Activated CD4-positive, alpha-beta T cell treated with anti-CD3 and anti-CD28 coated beads, Interleukin-10, Interleukin-2, amounts not matched to agents 100 ng/mL and 50 ng/mL, durations not matched to agents 16 hours and 8 hours (primary cell): ENCODE results near the gene OR2T33.
A peak's percentile ranks its signal among the peaks of the same experiment; 100 is the strongest.
"Not testable (repeated sequence)": the region's sequence is repeated elsewhere in the genome, so short reads cannot be mapped to it uniquely, and the experiment has no call there.

Experiments
- DNase-seq: peaks from one replicate; pipeline ENCODE4 v3.0.0-alpha.2; 2020

The OR2T33 gene, protein sequence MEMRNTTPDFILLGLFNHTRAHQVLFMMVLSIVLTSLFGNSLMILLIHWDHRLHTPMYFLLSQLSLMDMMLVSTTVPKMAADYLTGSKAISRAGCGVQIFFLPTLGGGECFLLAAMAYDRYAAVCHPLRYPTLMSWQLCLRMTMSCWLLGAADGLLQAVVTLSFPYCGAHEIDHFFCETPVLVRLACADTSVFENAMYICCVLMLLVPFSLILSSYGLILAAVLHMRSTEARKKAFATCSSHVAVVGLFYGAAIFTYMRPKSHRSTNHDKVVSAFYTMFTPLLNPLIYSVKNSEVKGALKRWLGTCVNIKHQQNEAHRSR

DNA sequence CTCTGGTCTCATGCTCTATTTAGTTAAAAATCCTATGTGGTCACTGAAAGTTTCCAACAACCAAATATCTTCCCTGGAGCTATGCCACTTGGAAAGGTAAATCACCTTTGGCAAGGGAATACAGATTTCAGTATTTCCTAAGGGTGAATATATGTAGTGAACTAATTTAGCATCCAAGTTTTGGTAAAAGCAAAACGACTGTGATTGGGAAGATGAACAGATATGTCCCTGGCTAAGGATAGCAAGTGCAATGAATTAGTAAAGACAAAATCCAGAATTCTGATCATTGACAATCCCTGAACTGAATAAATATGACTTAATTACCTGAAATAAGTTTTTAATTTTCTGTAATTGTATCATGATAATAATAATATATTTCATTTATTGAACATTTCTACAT, at the start of gene OR2T33:
TSS of gene OR2T33 (minus strand) at position 101 of the 400 bp plus-strand sequence. CDS start 4,162 bp downstream, outside the sequence.
- DNase-seq: no peak

DNA sequence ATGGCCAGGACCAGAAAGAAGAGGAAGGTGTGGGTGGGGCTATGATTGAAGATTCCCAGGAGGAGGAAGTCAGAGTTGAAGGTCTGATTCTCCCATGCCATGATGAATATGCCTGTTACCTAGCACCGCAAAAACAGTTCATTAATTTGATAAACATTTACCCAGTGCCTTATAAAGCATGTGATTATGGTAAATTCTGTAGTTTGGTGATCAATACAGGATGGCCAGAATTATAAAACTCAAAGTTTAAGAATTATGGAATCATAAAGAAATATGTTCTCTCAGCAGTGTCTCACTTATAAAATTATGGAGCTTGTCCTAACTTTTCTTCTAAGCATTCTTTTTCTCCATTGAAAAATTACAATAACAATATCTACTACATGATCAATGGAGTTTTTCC, 46.7 kb upstream of the OR2T33 start, which contains the start of gene OR2M7:
TSS of gene OR2M7 (minus strand) at position 101 of the 400 bp plus-strand sequence. CDS start at position 101, 0 bp downstream.
- DNase-seq: no peak

DNA sequence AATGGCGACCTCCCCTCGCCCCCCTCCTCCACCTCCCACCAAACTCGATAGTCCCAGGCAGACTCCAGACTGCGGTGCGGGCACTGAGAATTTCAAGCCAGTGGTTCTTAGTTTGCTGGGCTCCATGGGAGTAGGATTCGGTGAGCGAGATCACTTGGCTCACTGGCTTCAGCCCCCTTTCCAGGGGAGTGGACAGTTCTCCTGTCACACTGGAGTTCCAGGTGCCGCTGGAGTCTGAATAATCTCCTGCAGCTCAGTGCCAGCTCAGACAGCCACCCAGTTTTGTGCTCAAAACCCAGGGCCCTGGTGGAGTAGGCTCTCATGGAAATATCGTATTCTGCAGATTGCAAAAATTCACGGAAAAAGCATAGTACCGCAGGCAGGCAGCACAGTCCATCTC, 39.0 kb upstream of the OR2T33 start:
- DNase-seq: no peak

DNA sequence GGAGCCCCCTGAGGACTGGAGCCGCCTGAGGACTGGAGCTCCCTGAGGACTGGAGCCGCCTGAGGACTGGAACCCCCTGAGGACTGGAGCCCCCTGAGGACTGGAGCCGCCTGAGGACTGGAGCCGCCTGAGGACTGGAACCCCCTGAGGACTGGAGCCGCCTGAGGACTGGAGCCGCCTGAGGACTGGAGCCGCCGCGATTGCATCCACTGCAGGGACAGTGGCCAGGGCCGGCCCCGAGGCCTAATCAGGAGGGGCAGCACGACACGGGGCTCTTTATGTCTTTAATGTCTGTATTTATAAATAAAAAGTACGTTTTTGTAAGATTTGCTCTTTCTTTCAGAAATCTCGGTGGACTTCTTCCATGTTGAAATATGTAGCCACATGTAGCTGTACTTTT, 29.0 kb upstream of the OR2T33 start:
- not testable (repeated sequence) for DNase-seq

DNA sequence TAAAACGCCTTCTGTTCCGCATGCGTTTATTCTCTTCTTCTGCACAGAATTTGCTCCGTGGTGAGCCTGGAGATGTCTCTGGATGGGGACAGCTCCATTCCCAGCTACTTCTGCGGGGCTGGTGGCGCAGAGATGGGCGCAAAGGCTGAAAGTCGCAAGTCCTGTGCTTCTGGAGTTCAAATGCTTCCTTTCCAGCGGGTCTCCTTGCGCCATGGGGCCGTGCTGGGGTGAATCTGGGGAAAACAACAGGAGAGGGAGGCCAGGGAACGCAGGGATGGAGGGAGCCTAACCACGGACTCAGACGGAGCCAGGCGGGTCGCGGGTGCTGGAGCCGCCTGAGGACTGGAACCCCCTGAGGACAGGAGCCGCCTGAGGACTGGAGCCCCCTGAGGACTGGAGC, 28.3 kb upstream of the OR2T33 start:
- no peak for DNase-seq

DNA sequence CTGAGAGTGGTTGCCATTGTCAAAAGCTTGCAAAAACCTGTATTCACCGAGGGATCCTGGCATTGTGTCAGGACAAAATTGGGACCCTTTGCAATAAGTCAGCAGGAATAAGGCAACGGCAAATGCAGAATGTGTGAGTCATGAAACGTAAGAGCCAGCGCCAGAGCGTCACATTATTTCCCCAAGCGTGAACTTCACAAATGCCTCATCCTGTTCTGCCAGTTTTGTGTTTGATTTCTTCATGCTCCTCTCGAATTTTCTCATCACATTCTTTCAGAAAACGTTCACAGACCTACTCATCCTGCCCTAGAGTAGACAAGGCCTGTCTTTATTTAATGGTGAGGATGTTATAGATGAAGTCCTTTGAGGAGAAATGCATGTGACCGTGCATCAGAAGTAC, 27.9 kb upstream of the OR2T33 start:
- DNase-seq: not testable (repeated sequence)

DNA sequence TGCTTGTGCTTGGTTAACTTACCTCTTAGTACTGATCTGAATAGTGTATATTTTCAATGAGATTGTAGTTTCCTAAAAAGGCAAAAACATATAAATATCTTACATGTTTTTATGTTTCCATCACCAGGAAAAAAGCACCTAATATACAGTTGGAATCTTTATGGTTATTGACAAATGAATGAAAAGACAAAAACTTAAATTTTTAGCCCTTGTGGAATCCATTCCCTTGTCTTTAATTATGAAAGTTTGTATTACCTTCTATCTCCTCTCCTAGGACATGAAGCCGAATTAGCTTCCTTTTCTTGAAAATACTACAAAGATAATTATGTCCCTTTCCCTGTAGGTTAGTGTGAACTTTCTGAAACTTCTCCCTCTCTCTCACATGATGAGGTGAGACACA, 25.5 kb upstream of the OR2T33 start, which contains the start of gene OR2T12:
TSS of gene OR2T12 (minus strand) at position 101 of the 400 bp plus-strand sequence. CDS start 7,846 bp downstream, outside the sequence.
- no peak for DNase-seq

DNA sequence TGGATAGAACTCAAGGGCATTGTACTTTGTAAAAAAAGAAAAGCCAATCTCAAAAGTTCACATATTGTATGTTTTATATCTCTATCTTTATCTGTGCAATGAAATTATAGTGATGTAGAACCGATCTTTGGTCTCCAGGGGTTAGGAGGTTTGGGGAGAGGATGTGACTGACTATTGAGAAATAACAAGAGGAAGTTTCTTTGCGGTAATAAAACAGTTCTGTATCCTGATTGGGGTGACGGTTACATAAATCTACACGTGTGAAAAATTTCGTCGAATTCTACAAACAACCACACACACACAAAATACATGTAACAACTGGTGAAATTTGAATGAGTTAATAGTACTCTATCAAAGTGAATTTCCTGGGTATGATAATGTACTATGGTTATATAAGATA, 10.6 kb upstream of the OR2T33 start:
- no peak for DNase-seq

DNA sequence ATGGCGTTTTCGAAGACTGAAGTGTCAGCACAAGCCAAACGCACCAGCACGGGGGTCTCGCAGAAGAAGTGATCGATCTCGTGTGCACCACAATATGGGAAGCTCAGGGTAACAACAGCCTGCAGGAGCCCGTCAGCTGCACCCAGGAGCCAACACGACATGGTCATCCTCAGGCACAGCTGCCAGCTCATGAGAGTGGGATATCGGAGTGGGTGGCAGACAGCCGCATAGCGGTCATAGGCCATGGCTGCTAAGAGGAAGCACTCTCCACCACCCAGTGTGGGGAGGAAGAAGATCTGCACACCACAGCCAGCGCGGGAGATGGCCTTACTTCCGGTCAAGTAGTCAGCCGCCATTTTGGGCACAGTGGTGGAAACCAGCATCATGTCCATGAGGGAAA, 4.6 kb downstream of the OR2T33 start:
- not testable (repeated sequence) for DNase-seq

DNA sequence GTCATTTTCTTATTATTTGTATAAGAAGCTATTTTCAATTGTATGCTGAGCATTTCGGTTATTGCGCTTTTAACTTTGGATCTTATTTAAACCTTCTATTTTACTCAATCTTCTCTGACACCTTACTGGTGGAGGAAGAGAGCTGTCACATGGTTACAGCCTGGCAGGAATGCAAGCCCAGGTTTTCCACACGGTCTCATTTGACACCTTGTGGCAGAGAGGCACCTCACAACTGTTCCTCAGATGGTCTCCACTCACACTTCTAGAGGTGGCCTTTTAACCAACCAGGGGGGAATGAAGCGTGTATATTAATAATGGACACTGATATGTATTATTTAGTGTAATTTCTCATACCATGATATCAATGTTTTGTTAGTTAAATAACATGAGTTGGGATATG, 9.6 kb downstream of the OR2T33 start:
- DNase-seq: no peak

DNA sequence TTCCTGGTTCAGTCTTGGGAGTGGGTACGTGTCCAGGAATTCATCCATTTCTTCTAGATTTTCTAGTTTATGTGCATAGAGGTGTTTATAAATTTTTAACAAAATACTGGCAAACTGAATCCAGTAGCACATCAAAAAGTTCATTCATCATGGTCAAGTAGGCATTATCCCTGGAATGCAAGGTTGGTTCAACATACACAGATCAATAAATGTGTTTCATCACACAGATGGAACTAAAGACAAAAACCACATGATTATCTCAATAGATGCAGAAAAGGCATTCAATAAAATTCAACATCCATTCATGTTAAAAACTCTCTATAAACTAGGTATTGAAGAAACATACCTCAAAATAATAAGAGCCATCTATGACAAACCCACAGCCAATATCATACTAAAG, 18.5 kb downstream of the OR2T33 start:
- DNase-seq: not testable (repeated sequence)

DNA sequence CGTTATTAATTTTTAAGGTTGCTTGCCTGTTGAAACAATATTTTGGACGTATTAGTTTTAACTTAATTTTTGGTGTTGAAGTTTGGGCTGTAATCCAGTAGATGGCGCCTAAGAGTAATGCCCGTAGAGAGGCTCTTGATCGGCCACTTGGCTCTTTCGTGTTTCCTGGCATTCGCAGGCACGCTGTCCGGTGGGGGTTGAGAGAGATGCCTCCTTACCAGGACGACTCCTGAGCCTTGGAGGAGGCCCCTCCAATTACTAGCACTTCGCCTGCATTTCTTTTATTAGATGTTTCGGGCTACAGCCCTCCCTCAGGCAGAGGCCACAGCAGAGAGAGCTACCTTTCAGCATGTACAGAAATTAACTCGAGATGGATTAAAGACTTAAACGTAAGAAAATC, 34.6 kb downstream of the OR2T33 start:
- DNase-seq: peak; percentile 48

DNA sequence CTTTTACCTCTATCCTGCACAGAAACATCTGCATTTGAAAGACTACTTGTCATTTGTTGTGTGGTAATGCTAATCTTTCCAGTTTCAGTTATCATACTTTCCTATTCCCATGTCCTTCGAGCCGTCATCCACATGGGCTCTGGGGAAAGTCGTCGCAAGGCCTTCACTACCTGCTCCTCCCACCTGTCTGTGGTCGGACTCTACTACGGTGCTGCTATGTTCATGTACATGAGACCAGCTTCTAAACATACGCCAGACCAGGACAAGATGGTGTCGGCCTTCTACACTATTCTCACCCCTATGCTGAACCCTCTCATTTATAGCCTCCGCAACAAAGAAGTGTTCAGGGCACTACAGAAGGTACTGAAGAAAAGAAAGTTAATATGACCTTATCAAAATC, 38.3 kb downstream of the OR2T33 start:
- DNase-seq: no peak

DNA sequence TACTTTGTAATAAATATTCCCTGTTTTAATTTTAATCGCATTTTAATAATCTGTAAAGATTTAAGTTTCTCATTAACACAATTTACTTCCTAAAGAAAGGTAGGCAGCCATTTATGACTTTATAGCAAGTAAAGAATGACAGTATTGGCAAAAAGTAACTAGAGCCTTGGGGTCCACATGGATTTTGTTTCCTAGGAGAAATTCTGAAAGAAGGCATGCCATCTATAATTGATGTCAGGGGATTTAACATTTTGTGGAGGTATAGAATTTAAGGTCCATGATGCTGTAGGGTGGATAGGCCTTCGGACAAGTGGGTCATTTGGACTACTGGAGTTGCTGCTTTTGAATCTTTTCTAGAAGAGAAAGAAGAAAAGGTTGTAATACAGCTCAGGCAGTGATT, 46.7 kb downstream of the OR2T33 start, which contains the start of gene OR2M4:
TSS of gene OR2M4 (plus strand) at position 301 of the 400 bp plus-strand sequence. CDS start 7,512 bp downstream, outside the sequence.
- no peak for DNase-seq

DNA sequence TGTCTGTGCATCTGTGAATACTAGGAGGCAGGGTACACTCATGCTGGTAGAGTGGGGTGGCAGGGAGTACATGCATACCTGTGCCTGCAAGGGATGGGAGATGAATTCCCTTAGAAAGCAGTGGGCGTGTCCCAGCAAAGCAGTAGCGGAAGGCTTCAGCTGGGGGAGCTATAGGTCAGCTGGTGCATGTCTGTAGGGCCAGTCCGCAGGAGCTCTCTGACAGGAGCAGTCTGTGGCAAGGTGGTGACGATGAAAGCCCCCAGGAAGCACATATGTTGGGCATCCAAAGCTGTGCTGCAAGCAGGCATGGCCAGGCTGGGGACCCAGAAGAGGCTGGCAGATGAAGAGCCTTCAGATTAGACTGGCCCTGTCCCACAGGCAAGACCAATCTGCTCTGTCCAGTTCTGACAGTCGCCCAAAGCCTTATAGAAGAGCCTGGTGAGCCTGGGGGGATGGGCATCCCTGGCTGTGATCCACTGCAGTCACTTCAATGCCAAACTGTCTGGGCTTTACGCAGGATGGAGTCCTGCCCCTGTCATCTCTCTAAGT, 48.3 kb downstream of the OR2T33 start:
- no peak for DNase-seq

DNA sequence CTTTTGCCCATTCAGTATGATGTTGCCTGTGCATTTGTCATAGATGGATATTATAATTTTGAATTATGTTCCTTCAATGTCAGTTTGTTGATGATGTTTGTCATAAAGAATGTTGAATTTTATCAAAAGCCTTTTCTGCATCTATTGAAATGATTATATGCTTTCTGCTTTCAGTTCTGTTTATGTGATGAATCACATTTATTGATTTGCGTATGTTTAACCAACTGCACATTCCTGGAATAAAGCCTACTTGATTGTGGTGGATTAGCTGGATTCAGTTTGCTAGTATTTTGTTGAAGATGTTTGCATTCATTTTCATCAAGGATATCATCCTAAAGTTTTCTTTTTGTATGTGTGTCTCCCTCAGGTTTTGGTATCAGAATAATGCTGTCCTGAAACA, 52.2 kb downstream of the OR2T33 start:
- no peak for DNase-seq
